Dendritic cell treated with granulocyte-macrophage colony-stimulating factor and Interleukin-4, amounts not matched to agents 40 ng/mL and 50 ng/mL, for 4 days (primary cell): Measurements from ENCODE around the gene SLC25A51.

Experiments
- H3K27ac Mint-ChIP-seq: one replicate; pipeline ENCODE4 v1.8.0; 2022; ENCODE audit warnings: mild to moderate bottlenecking, mixed read lengths
- H3K27me3 Mint-ChIP-seq: one replicate; pipeline ENCODE4 v1.8.0; 2022; ENCODE audit warnings: mild to moderate bottlenecking, mixed read lengths
- H3K36me3 Mint-ChIP-seq: one replicate; pipeline ENCODE4 v1.8.0; 2022; ENCODE audit warnings: low read depth, mixed read lengths
- H3K4me1 Mint-ChIP-seq: one replicate; pipeline ENCODE4 v1.8.0; 2022; ENCODE audit warnings: low read depth, mixed read lengths
- H3K4me3 Mint-ChIP-seq: one replicate; pipeline ENCODE4 v1.8.0; 2022; ENCODE audit warnings: mild to moderate bottlenecking, moderate library complexity, mixed read lengths
- H3K9me3 Mint-ChIP-seq: one replicate; pipeline ENCODE4 v1.8.0; 2022; ENCODE audit warnings: mixed read lengths
- intact Hi-C: fragments of 100-400 bp; cut with micrococcal nuclease; formaldehyde crosslinking; loops from one replicate; pipeline ENCODE4 v1.15.0; 2022

The SLC25A51 gene

DNA sequence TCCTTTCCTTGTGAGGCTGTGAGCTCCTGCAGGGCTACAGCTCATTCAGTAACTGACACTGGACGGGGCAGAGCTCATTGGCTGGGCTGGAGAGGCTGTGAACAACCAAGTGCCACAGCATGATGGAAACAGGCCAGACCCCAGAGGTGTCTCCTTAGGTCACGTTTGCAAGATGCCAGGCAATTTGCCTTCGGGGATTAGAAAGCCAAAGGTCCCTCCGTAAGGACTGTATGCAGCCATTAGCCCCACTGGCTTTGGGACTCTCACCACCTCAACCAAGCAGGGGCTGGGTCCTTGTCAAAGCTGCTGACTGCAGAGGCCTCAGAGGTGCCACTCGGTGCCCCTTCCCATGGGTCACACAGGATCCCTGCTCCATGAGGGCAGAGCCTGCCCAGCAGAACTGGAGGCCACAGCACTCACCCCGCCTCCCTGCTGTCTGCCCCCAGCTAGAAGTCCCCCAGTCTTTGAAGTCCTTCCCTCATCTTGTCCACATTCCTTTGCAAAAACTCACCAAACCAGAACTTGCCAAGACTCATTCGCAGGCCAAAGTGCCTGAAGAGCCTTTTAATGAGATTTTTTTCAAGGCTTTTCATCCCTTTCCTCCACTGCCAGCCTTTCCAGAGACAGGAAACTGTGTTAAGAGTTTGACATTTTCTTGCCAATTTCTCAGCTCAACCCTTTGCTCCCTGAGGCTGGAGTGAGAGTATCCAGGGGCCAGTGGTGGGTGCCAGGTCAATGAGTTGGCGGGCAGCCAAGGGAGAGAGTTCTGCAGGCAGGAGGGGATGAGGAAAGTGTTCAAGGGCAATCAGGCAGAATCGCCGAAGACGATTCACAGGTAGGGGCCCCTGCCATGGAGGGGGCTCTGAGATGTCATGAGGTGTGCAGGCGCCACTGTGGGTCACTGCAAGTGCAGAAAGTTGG is 39.7 kb upstream of the SLC25A51 start:
- Mint-ChIP-seq H3K27ac (no peak overlapping the region), H3K4me3 (no peak overlapping the region), H3K36me3 (peaks cover 79% of the 10 kb centered on the region), H3K27me3 (no peaks in the 10 kb centered on the region), H3K4me1 (peaks cover 13% of the 10 kb centered on the region), H3K9me3 (no peaks in the 10 kb centered on the region)
- intact Hi-C loops: no loop called here

DNA sequence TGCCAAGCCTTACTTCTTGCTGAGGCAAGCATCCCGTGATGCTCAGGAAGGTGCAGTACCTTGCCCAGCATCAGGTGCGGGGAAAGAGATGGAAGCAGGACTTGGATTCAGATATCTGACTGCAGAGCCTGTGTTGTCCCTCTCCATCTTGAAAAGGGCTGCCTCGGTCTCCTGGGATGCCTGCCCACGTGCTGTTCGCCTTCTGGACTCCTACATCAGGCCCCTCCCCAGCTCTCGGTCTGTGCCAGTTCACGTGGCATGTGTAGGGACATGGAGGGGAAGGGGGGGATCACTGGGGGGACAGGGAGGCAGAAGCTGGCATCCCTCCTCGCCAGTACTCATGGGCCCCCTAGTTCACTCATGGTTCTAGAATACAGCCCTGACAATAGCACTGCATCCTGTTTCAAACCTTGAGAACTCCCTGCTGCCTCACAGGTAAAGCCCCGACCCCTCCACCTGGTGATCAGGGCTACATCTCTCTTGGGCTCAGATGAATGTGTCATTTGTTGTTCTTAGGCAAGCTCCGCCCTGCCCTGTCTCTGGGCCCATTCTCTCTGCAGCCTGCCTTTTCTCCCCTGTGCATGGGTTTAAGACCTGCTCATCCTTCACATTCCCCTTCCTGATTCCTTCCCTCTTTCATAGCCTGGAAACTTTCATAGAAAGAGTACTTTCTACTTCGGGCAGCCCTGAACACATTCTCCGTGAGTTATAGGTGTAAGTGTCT is 38.9 kb upstream of the SLC25A51 start:
- intact Hi-C loops: no loop called here
- H3K9me3 Mint-ChIP-seq: no peaks in the 10 kb centered on the region

DNA sequence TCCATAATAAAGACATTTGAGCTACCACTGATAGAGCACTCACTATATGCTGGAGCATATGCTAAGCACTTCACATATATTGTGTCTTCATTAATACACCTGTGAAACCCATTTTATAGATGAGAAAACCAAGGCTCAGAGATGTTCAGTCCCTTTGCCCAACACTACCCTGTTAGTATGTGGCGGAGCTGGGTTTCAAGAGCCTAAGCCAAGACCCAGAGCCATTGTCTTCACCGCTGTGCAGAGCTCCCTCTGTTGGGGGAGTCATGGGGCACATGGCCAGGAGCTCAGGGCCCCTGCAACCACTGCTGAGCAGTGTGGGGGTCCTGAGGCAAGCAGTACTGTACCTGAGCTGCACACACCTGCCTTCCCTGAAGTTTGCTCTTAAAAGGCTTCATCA is 37.3 kb upstream of the SLC25A51 start:
- Mint-ChIP-seq H3K27ac (no peak overlapping the region), H3K4me3 (no peak overlapping the region), H3K9me3 (no peaks in the 10 kb centered on the region), H3K36me3 (peaks cover 75% of the 10 kb centered on the region), H3K4me1 (peaks cover 8% of the 10 kb centered on the region), H3K27me3 (no peaks in the 10 kb centered on the region)
- intact Hi-C loops: no loop called here

More for the DNA sequence above, 38.9 kb upstream of the SLC25A51 start:
- H3K4me1 Mint-ChIP-seq: peaks cover 9% of the 10 kb centered on the region
- H3K36me3 Mint-ChIP-seq: peaks cover 79% of the 10 kb centered on the region
- no peak overlapping the region for H3K4me3 Mint-ChIP-seq
- H3K27me3 Mint-ChIP-seq: no peaks in the 10 kb centered on the region
- no peak overlapping the region for H3K27ac Mint-ChIP-seq

DNA sequence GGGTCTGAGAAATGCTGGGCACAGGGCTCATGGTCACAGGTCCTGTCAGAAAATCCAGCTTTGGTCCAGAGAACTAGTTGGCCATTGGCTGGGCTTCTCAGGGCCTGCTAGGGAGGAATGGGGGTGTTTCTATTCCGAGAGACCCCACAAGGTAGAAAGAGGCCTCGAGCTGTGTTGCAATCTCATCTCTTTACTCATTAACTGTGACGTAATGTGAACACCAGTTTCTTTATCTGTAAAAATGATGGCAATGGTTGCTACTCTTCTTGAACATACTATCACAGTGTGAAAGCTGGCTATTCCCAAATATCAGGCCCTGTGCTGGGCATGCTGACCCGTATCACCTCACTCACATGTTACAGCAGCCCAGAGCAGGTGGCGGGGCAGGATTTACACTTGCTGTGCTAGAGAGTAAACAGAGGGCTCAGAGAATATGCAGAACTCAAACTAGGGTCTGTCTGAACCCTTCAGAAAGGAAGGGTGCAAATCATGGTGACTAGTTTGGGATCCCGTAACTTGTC is 35.7 kb upstream of the SLC25A51 start:
- no peak overlapping the region for H3K27ac Mint-ChIP-seq
- H3K4me3 Mint-ChIP-seq: no peak overlapping the region
- peaks cover 14% of the 10 kb centered on the region for H3K4me1 Mint-ChIP-seq
- H3K36me3 Mint-ChIP-seq: peaks cover 58% of the 10 kb centered on the region
- H3K9me3 Mint-ChIP-seq: no peaks in the 10 kb centered on the region
- intact Hi-C loops: no loop called here
- no peaks in the 10 kb centered on the region for H3K27me3 Mint-ChIP-seq

DNA sequence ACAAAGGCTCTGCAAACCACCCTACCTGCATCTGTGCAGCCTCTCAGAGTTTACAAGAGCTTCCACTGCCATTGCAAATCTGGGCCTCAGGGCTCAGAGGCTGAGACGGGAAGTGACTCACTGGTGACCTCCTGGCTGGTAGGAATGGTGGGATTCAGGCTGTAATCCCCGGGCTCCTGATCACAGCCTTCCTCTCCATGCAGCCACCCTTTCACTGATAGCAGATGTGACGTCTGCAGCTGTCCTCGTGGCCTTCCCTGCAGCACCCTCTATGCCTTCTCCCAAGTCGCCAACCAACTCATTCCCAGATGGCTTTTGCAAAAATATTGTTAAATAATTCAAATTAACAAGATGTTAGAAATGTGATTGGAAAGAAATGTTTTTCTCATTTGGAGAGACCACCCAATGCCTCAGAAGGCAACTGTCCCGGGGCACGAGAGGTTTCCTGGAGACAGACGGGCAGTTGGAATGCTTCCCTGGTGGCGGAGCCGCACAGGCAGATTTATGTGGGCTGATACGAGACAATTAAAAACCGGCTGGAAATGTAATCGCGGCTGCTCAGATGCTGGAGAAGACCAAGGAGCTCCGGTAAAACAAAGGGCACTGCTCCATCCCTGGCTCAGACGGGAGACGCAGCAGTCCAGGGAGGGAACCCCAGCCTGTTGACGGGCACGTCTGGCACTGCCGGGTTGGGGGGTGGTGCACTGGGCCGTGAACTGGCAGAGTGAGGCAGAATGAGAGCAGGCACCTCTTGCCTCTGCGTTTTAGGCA is 34.4 kb upstream of the SLC25A51 start:
- intact Hi-C loops: no loop called here
- H3K4me3 Mint-ChIP-seq: no peak overlapping the region
- H3K27ac Mint-ChIP-seq: no peak overlapping the region
- H3K36me3 Mint-ChIP-seq: peaks cover 45% of the 10 kb centered on the region
- H3K4me1 Mint-ChIP-seq: peaks cover 16% of the 10 kb centered on the region
- no peaks in the 10 kb centered on the region for H3K27me3 Mint-ChIP-seq
- H3K9me3 Mint-ChIP-seq: no peaks in the 10 kb centered on the region

DNA sequence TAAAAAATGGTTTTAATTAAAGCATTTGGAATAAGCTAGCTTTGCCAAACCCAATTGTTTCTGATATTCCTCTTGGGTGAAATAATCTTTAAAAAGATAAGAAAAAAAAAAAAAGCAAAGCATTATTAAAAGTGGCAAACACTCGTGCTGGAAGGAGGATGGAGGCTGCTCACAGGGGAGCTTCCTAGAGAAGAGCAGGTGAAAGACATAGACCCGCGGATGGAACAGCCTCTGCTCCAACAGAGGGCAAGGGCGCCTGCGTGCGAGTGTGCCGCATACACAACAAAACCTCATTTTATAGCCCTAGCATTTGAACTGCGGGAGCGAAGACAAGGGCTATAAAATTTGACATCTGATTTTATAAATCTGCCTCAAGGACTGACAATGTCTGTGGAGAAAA is 33.4 kb upstream of the SLC25A51 start:
- H3K27ac Mint-ChIP-seq: peak overlapping the region; percentile 10
- intact Hi-C loops: no loop called here
- peaks cover 16% of the 10 kb centered on the region for H3K4me1 Mint-ChIP-seq
- H3K36me3 Mint-ChIP-seq: peaks cover 38% of the 10 kb centered on the region
- no peak overlapping the region for H3K4me3 Mint-ChIP-seq
- no peaks in the 10 kb centered on the region for H3K27me3 Mint-ChIP-seq
- H3K9me3 Mint-ChIP-seq: no peaks in the 10 kb centered on the region

DNA sequence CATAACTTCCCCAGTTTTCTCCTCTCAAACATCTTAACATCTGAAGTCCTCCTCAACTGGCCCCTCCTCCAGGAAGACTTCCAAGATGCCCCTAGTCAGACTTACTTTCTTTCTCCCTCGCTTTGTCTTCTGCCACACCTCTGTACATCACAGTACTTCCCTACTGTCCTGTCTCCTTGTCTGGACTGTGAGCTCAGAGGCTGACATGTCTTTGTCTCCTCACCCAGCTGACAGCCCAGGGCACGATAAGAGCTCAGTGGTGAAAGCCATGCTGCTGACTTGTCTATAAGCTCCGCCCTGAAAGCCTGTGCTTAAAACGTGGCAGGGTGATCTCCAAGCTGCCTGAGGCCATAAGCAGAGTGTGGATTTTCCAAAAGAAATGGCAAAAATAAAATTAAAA is 33.0 kb upstream of the SLC25A51 start:
- H3K4me3 Mint-ChIP-seq: no peak overlapping the region
- H3K9me3 Mint-ChIP-seq: no peaks in the 10 kb centered on the region
- intact Hi-C loops: no loop called here
- H3K27me3 Mint-ChIP-seq: no peaks in the 10 kb centered on the region
- H3K27ac Mint-ChIP-seq: peak overlapping the region; percentile 10
- peaks cover 35% of the 10 kb centered on the region for H3K36me3 Mint-ChIP-seq
- H3K4me1 Mint-ChIP-seq: peaks cover 16% of the 10 kb centered on the region

DNA sequence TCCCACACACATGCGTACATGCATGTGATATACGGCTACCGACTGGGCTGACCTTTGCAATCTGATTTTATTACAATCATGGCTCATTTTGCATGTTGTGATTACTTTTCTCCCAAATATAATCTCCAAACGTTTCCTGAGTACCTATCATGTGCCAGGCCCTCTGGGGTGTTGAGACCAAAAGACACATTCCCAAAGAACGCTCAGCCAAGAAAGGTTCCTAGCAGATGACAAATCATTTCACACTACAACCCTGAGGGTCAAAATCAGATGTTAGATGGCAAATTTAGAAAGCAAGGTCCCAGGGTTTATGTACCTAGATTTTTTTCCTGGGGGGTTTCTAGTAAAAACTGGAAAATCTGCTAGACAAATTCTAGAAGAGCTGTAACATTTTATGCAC is 32.4 kb upstream of the SLC25A51 start:
- no peaks in the 10 kb centered on the region for H3K9me3 Mint-ChIP-seq
- H3K27me3 Mint-ChIP-seq: no peaks in the 10 kb centered on the region
- intact Hi-C loops: no loop called here
- peak overlapping the region; percentile 10 for H3K27ac Mint-ChIP-seq
- peaks cover 32% of the 10 kb centered on the region for H3K36me3 Mint-ChIP-seq
- peaks cover 16% of the 10 kb centered on the region for H3K4me1 Mint-ChIP-seq
- H3K4me3 Mint-ChIP-seq: no peak overlapping the region

DNA sequence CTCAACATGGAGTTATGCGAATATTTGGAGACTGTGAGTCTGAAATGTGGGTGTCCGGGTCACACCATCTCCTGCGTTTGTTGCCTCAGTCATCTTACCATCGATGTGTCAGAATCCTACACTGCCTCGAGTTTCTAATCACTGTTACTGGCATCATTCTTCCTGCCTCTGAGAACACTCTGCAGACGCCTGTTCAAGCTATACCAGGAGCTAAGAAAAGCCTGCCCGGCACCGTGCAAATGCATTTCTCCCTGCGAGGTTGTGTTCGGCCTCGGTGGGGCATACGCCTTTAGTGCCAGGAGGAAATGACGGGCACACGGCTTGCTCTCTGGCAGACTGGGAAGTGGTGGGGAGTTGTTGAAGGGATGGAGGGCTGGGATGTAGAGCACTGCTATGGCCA is 31.2 kb upstream of the SLC25A51 start:
- Mint-ChIP-seq H3K27ac (no peak overlapping the region), H3K36me3 (peaks cover 32% of the 10 kb centered on the region), H3K27me3 (no peaks in the 10 kb centered on the region), H3K4me3 (no peak overlapping the region), H3K4me1 (peaks cover 20% of the 10 kb centered on the region), H3K9me3 (no peaks in the 10 kb centered on the region)
- intact Hi-C loops: no loop called here

DNA sequence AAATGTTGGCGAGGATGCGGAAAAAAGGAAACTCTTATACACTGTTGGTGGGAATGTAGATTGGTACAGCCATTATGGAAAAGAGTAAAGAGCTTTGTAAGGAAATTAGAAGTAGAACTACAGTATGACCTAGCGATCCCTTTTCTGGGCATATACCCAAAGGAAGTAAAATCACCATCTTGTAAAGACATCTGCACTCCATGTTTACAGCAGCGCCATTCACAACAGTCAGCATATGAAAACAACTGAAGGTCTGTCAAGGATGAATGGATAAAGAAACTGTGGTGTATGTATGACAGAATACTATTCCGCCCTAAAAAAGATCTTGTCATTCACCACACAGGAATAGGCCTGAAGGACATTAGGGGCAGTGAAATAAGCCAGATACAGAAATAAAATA is 27.7 kb upstream of the SLC25A51 start:
- intact Hi-C loops: no loop called here
- H3K4me1 Mint-ChIP-seq: peaks cover 49% of the 10 kb centered on the region
- no peak overlapping the region for H3K27ac Mint-ChIP-seq
- no peak overlapping the region for H3K4me3 Mint-ChIP-seq
- no peaks in the 10 kb centered on the region for H3K36me3 Mint-ChIP-seq
- no peaks in the 10 kb centered on the region for H3K27me3 Mint-ChIP-seq
- no peaks in the 10 kb centered on the region for H3K9me3 Mint-ChIP-seq

DNA sequence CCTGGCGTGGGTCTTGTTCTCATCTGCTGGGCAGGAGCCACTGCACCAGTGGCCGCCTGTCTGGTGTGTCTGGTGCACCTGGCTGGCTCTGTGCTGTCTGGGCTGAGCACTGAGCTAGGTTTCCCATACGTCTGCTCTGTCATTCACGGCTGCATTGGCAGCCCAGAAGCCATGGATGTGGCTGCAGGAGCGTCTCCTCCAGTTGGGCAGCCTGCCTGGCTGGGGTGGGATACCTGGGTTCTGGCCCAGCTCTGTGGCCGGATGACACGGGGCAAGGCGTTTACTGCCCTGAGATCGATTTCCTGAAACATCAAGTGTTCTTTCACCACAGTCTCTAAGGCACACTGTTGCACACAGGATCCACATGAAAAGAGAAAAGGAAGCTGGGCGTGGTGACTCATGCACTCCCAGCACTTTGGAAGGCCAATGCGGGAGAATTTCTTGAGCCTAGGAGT is 25.5 kb upstream of the SLC25A51 start:
- intact Hi-C loops: loop anchor here (5.0 kb wide), 2 partner anchors 63 to 138 kb away; partner anchors contain the start of gene SHB
- H3K9me3 Mint-ChIP-seq: no peaks in the 10 kb centered on the region
- H3K27ac Mint-ChIP-seq: peak overlapping the region; percentile 74
- H3K36me3 Mint-ChIP-seq: no peaks in the 10 kb centered on the region
- H3K4me1 Mint-ChIP-seq: peaks cover 59% of the 10 kb centered on the region
- no peak overlapping the region for H3K4me3 Mint-ChIP-seq
- H3K27me3 Mint-ChIP-seq: no peaks in the 10 kb centered on the region

DNA sequence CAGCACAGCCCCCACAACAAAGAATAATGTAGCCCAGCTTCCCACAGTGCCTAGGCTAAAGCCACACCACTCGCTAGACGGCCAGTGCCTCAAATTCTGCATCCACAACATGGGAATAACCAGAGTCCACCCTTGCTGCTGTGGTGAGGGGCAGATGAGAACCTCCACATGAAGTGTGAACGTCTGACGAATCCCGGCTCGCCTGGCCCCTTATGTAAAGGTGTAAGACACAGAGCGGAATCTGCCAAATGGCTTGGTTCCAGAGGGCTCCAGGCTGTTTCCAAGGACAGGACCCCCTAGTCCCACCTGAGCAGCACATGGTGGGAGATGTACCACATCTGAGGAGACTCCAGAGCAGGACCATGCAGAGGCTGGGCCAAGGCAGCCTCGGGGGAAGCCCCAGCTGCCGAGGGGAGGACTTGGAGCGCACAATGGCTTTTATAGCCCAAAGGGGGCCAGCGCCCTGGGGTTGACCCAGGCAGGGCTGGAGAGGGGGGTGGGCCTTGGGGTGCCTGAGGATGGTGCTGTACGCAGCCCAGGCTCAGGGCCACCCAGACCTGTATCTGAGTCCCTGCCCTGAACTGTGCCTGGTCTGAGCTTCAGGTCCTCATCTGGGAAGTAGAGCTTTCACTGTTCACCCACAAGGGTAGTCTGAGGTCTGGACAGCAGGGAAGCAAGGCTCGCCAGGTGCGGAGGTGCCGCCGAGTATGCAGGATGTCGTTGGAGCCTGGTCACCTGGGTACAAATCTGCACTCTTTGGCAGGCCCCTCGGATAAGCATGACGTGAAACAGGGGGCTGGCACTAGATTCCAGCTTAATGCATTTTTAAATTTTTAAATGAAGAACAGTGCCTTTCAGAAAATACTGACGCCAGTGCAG is 24.9 kb upstream of the SLC25A51 start:
- intact Hi-C loops: loop anchor here (5.0 kb wide), 2 partner anchors 64 to 139 kb away; partner anchors contain the start of gene SHB
- Mint-ChIP-seq H3K4me1 (peaks cover 61% of the 10 kb centered on the region), H3K4me3 (no peak overlapping the region), H3K9me3 (no peaks in the 10 kb centered on the region), H3K36me3 (peaks cover 2% of the 10 kb centered on the region), H3K27ac (peak overlapping the region; percentile 74), H3K27me3 (no peaks in the 10 kb centered on the region)
